AG08395 (cell line): ENCODE results near the gene PPEF1.
"Not testable (repeated sequence)": the region's sequence is repeated elsewhere in the genome, so short reads cannot be mapped to it uniquely, and the experiment has no call there.

Experiments
- DNase-seq: peaks from one replicate; pipeline ENCODE4 v3.0.0; 2012; ENCODE audit warnings: mixed read lengths, low spot score

PPEF1 gene

GRCh38 chrX:18701621-18702361, 5.7 kb upstream of the PPEF1 start:
- DNase-seq, result no peak

GRCh38 chrX:18702362-18703195, 4.9 kb upstream of the PPEF1 start:
- DNase-seq, result peak; percentile 7

- DNase-seq, result no peak
Observed at GRCh38 chrX:18709833-18710232, 2.4 kb downstream of the PPEF1 start.

- DNase-seq, result no peak
Observed at GRCh38 chrX:18714910-18715309, 7.5 kb downstream of the PPEF1 start.

GRCh38 chrX:18719852-18720251, 12.4 kb downstream of the PPEF1 start:
- no peak for DNase-seq

- no peak for DNase-seq
Observed at GRCh38 chrX:18721683-18722499, 14.4 kb downstream of the PPEF1 start.

- no peak for DNase-seq
Observed at GRCh38 chrX:18722500-18723071, 15.1 kb downstream of the PPEF1 start.

- DNase-seq, result no peak
Observed at GRCh38 chrX:18725310-18725943, 18.0 kb downstream of the PPEF1 start.

GRCh38 chrX:18733287-18733686, 25.8 kb downstream of the PPEF1 start:
- no peak for DNase-seq

GRCh38 chrX:18739609-18740008, 32.2 kb downstream of the PPEF1 start:
- not testable (repeated sequence) for DNase-seq

GRCh38 chrX:18748499-18748898, 41.1 kb downstream of the PPEF1 start:
- DNase-seq, result no peak

- no peak for DNase-seq
Observed at GRCh38 chrX:18753631-18754030, 46.2 kb downstream of the PPEF1 start.

GRCh38 chrX:18755651-18756050, 48.2 kb downstream of the PPEF1 start:
- DNase-seq, result no peak

- no peak for DNase-seq
Observed at GRCh38 chrX:18757956-18758932, 50.8 kb downstream of the PPEF1 start.

- DNase-seq, result no peak
Observed at GRCh38 chrX:18761750-18762149, 54.3 kb downstream of the PPEF1 start.

- not testable (repeated sequence) for DNase-seq
Observed at GRCh38 chrX:18763106-18763505, 55.7 kb downstream of the PPEF1 start.

- DNase-seq, result no peak
Observed at GRCh38 chrX:18769364-18769763, 61.9 kb downstream of the PPEF1 start.

- no peak for DNase-seq
Observed at GRCh38 chrX:18769812-18770573, 62.5 kb downstream of the PPEF1 start.

GRCh38 chrX:18789916-18790315, 82.5 kb downstream of the PPEF1 start:
- DNase-seq, result no peak

- DNase-seq, result no peak
Observed at GRCh38 chrX:18792828-18793227, 85.4 kb downstream of the PPEF1 start.
